Measurements from ENCODE around the gene DMRT1.

Gene DMRT1

GRCh38 chr9:846852-847251 lies 5.4 kb downstream of the DMRT1 start:
- H4K20me1 ChIP-seq (ENCODE audit: insufficient read depth, low read length): no peaks in the 10 kb centered on the region
- no peak for DNase-seq
- no peaks in the 10 kb centered on the region for H3K9me2 ChIP-seq (replicated peaks; ENCODE audit: insufficient read depth, low read length)
- no peak overlapping the region for H3K27ac ChIP-seq (ENCODE audit: low read length)
- no peaks in the 10 kb centered on the region for H3F3A ChIP-seq (ENCODE audit: insufficient read depth, low read length)
- no peak overlapping the region for H2AFZ ChIP-seq (ENCODE audit: low read length)
- TF ChIP-seq CTCF (IDR thresholded peaks at IDR 0.05; ENCODE audit: low read length) (no peak), EZH2phosphoT487 (IDR thresholded peaks at IDR 0.05; ENCODE audit: low read length) (no peak)
- no peaks in the 10 kb centered on the region for H3K36me3 ChIP-seq (replicated peaks; ENCODE audit: insufficient read depth, low read length)
- H3K4me1 ChIP-seq (ENCODE audit: low read length): no peaks in the 10 kb centered on the region
- no peak overlapping the region for H3K4me3 ChIP-seq (ENCODE audit: low read length)
- H3K27me3 ChIP-seq (replicated peaks; ENCODE audit: insufficient read depth, low read length): peaks cover 19% of the 10 kb centered on the region
- no peaks in the 10 kb centered on the region for H3K9me3 ChIP-seq (replicated peaks; ENCODE audit: insufficient read depth, low read length)
- H3K79me2 ChIP-seq (ENCODE audit: low read length): no peaks in the 10 kb centered on the region
- no peak overlapping the region for H3K4me2 ChIP-seq (ENCODE audit: low read depth, low read length)
- H3K9ac ChIP-seq (ENCODE audit: low read length): no peak overlapping the region

- H3K4me2 ChIP-seq (ENCODE audit: low read depth, low read length): no peak overlapping the region
Measured at GRCh38 chr9:847505-847904, 6.0 kb downstream of the DMRT1 start.

GRCh38 chr9:849431-849830 lies 7.9 kb downstream of the DMRT1 start:
- H3F3A ChIP-seq (ENCODE audit: insufficient read depth, low read length): no peaks in the 10 kb centered on the region
- TF ChIP-seq EZH2 (optimal IDR thresholded peaks at IDR 0.05; ENCODE audit: low read depth, low read length) (no peak), CTCF (IDR thresholded peaks at IDR 0.05; ENCODE audit: low read length) (no peak), EZH2phosphoT487 (IDR thresholded peaks at IDR 0.05; ENCODE audit: low read length) (no peak)
- no peaks in the 10 kb centered on the region for H3K27me3 ChIP-seq (replicated peaks; ENCODE audit: insufficient read depth, low read length)
- no peaks in the 10 kb centered on the region for H3K36me3 ChIP-seq (replicated peaks; ENCODE audit: insufficient read depth, low read length)
- no peak overlapping the region for H2AFZ ChIP-seq (ENCODE audit: low read length)
- H3K4me1 ChIP-seq (ENCODE audit: low read length): no peaks in the 10 kb centered on the region
- H3K4me3 ChIP-seq (ENCODE audit: low read length): no peak overlapping the region
- H4K20me1 ChIP-seq (ENCODE audit: insufficient read depth, low read length): no peaks in the 10 kb centered on the region
- no peak overlapping the region for H3K27ac ChIP-seq (ENCODE audit: low read length)
- no peak overlapping the region for H3K9ac ChIP-seq (ENCODE audit: low read length)
- H3K9me2 ChIP-seq (replicated peaks; ENCODE audit: insufficient read depth, low read length): no peaks in the 10 kb centered on the region
- H3K9me3 ChIP-seq (replicated peaks; ENCODE audit: insufficient read depth, low read length): no peaks in the 10 kb centered on the region
- no peaks in the 10 kb centered on the region for H3K79me2 ChIP-seq (ENCODE audit: low read length)
- no peak for DNase-seq
- no peak overlapping the region for H3K4me2 ChIP-seq (ENCODE audit: low read depth, low read length)

More at GRCh38 chr9:847505-847904, 6.0 kb downstream of the DMRT1 start:
- Histone ChIP-seq H3K27me3 (replicated peaks; ENCODE audit: insufficient read depth, low read length) (peaks cover 19% of the 10 kb centered on the region), H4K20me1 (ENCODE audit: insufficient read depth, low read length) (no peaks in the 10 kb centered on the region), H3K9me2 (replicated peaks; ENCODE audit: insufficient read depth, low read length) (no peaks in the 10 kb centered on the region), H3K4me1 (ENCODE audit: low read length) (no peaks in the 10 kb centered on the region), H3F3A (ENCODE audit: insufficient read depth, low read length) (no peaks in the 10 kb centered on the region), H3K79me2 (ENCODE audit: low read length) (no peaks in the 10 kb centered on the region), H3K9me3 (replicated peaks; ENCODE audit: insufficient read depth, low read length) (no peaks in the 10 kb centered on the region), H3K9ac (ENCODE audit: low read length) (no peak overlapping the region), H3K27ac (ENCODE audit: low read length) (no peak overlapping the region), H3K36me3 (replicated peaks; ENCODE audit: insufficient read depth, low read length) (no peaks in the 10 kb centered on the region), H2AFZ (ENCODE audit: low read length) (no peak overlapping the region), H3K4me3 (ENCODE audit: low read length) (no peak overlapping the region)
- no peak for DNase-seq
- TF ChIP-seq EZH2 (optimal IDR thresholded peaks at IDR 0.05; ENCODE audit: low read depth, low read length) (no peak), EZH2phosphoT487 (IDR thresholded peaks at IDR 0.05; ENCODE audit: low read length) (no peak), CTCF (IDR thresholded peaks at IDR 0.05; ENCODE audit: low read length) (no peak)

All from MM.1S (cell line).